ENCODE data around the gene BPGM. TPM values are rescaled to one million over a fixed set of nuclear protein-coding genes. Genes with fewer than 3 reads are reported as not detected.

The BPGM gene
- 123 TPM for total RNA-seq

GRCh38 chr7:134646425-134647305 is at the start of gene BPGM:
Gene BPGM, plus strand, starts transcription at chr7:134646853. Its CDS starts 14,655 bp downstream, at chr7:134661508.

Other genes starting within 250 kb of the BPGM start
- gene AKR1B1, start 187.8 kb upstream of the BPGM start, total RNA-seq = 62.3 TPM
- 0.33 TPM for gene AKR1B10, start 119.3 kb upstream of the BPGM start, total RNA-seq
- not detected for gene AKR1B15, start 97.7 kb upstream of the BPGM start, total RNA-seq
- gene CALD1, start 132.8 kb downstream of the BPGM start, total RNA-seq = 151 TPM